NCI-H2107 (cell line): ENCODE data around the gene SYT9.

Experiments used
- DNase-seq: peaks from one replicate; lab custom pipeline; 2025; lab: John Stamatoyannopoulos, UW

Gene SYT9

DNA sequence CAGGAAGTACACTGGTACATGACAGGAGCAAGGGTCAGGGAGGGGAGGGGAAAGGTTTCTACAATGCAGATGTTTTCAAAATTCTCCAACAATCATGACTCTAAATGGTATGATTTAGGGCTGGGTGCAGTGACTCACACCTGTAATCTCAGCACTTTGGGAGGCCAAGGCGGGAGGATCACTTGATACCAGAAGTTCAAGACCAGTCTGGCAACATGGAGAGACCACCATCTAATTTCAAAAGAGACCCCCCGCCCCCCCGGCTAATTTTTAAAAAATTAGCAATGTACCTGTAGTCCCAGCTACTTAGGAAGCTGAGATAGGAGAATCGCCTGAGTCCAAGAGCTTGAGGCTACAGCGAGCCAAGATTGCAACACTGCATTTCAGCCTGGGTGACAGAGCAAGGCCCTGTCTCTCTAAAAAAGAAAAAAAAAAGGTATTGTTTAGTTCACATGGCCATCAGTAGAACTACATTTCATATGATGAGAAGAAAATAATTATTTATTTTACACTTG, 217.7 kb downstream of the SYT9 start:
- DNase-seq, result no peak

DNA sequence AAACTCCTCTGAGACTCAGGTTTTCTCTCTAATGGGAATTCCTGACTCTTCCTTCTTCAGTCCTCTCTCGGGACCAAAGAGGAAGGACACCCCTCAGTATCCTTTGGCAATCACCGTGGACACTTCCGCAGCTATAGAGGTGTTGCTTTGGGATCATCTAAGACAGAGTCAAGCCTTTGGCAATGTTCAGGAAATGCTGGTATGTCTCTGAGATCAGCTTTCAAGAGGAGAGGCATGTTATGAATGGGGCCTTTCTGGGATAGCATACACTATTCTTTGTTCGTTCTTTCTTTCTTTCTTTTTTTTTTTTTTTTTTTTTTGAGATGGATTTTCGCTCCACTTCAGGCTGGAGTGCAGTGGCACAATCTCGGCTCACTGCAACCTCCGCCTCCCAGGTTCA, 219.4 kb downstream of the SYT9 start:
- no peak for DNase-seq

DNA sequence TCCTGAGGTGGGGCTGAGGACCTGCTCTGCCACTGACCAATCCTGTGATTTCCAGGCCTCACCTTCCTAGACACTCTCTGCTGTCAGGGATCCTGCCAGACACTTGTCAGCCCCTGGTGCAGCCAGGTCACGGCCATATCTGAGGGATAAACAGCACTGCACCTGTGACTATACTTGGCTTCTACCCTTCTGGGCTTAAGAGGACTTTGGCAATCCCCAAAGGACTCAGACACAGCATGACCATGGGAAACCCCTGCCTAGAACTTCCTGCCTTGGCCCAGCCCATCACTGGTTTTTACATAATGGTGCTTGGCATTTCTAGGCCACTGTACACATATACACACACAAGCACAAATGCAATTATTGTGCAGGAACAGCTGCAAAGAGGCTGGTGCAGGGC, 222.0 kb downstream of the SYT9 start:
- DNase-seq, result no peak

DNA sequence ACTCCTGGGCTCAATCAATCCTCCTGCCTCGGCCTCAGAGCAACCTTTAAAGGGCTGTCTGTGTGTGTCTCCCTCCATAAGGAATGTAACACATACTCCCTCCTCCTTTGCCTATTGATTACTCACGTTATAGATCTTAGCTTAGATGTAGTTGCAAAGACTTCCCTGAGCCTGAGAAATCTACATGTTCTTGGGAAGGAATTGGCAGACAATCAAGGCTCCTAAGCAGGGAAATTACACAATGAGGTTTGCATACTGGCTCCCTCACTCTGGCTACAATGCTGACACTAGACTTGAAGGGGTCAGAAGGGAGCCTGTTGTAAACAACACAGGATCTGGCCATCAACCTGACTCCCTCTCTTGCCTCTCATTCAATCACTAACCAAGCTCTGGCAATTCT, 228.4 kb downstream of the SYT9 start:
- no peak for DNase-seq

GRCh38 chr11:7484131-7484530, 232.4 kb downstream of the SYT9 start:
- DNase-seq, result no peak

DNA sequence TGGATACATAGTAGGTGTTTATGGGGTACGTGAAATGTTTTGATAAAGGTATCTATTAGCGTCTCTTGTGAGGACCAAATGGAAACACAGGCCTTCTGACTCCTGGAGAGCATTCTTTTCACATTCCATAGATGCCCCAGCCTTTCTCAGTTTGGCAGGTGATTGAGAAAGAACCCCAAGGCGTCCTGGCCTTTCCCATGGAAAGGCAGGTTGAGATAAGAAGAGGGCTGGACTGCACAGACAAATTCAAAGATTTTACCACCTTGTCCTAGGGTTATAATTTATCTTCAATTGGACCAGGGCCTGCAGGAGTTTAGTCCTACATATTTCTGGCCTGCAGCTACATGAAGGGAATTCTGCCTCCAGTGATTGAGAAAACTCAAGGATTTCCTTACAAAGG, 232.9 kb downstream of the SYT9 start:
- DNase-seq, result no peak

DNA sequence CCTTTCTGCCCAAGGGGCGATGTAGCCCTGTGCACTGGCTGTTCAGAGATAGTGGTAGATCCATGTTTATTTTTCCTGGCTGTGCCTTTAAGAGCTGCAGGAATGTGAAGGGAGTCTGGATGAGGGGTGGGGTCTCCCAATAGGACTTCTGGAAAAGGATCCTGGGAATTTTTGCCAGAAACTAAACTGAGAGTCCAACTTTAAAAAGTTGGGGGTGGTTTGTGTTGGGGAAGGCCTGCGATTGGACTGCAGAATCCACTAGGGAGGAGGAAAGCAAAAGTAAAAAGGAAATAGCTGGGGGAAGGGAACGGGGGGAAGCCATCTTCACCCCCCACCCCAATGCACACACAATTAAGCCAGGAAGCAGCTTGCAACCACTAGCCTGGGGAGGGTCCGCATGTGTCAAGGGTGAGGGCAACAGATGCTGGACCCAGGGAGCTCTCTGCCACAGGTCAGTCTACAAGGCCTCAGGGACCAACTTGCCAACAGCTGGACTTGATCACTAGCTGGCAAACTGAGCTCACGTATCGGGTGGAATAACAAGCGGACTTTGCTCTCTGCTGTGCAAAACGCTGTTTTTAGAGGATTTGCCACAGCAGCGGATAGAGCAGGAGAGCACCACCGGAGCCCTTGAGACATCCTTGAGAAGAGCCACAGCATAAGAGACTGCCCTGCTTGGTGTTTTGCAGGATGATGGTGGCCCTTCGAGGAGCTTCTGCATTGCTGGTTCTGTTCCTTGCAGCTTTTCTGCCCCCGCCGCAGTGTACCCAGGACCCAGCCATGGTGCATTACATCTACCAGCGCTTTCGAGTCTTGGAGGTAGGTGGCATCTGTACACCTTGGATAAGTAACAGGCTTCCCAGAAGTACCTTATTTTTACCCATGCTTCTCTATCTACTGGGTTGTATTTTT, 233.7 kb downstream of the SYT9 start, which contains the start of gene OLFML1:
TSS of gene OLFML1 (plus strand) at position 321 of the 912 bp plus-strand sequence. CDS start at position 691, 370 bp downstream.
- no peak for DNase-seq

- no peak for DNase-seq
Observed at GRCh38 chr11:7486098-7486780, 234.5 kb downstream of the SYT9 start.

DNA sequence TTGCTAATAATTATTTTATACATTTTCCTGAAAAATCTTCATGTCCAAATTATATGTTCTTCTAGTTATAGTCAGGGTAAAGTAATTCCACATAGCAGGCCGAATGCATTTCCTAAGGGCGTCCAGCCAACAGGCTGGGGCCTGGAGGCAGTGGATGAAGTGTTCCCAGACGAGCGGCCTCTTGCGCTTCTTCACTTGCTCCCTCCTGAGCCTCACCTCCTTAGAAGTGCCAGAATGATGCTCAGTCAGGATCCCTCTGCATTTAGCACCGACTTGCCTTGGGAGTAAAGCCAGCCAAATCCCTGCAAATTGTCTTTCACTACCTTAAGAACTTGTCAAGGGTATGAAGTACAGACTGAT, 235.1 kb downstream of the SYT9 start:
- no peak for DNase-seq

DNA sequence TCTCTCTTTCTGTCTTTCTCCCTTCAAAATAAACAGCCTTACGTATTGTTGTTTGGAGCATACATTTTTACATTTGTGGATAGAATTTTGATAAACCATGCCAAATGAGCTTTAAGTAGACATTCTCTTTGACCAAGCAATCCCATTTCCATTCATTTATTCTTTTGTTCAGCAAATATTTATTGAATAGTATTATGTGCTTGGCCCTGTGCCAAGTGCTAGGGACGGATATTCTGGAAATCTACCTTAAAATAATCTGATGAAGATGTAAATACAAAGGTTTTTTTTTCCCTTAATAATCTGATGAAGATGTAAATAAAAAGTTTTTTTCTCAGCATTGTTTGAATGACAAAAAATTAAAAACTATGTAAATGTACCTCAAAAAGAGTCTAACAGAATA, 235.7 kb downstream of the SYT9 start:
- no peak for DNase-seq

- DNase-seq, result no peak
Observed at GRCh38 chr11:7488681-7489080, 237.0 kb downstream of the SYT9 start.

DNA sequence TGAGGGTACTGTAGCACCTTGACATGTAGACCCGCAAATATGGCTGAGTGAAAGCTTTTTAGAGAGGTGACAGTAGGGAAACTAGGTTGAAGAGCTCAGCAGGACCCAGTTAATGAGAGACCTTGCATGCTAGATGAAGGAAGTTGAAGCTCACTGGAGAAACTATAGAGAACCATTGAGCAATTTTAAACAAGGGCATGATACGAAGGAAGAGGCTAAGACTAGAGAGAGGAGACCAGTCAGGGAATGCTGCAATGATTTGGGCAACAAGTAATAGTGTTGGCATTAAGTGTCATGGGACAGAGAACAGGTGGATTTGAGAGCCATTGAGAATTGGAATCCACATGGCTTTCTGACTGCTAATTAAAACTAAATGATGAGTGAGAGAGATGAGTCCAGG, 237.7 kb downstream of the SYT9 start:
- no peak for DNase-seq

DNA sequence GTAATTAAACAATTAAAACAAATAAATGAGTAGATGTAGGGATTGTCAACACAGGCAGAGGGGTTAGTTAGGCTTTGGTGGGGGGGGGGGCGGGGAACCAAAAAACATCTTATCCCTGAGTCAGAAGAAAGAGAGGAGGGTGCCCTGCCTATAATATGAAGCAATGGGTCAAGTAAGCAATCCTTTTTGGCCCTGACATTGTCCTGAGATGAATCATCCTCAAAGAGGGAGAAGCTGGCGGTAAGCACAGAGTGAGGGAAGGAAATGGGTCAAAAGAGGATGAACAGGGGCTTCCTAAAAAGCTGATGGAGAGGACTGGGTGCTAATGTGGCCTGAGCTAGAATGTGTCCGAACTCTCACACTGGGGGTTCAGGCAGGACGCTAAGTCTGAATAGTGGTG, 238.3 kb downstream of the SYT9 start:
- no peak for DNase-seq

GRCh38 chr11:7490535-7490934, 238.8 kb downstream of the SYT9 start:
- no peak for DNase-seq

DNA sequence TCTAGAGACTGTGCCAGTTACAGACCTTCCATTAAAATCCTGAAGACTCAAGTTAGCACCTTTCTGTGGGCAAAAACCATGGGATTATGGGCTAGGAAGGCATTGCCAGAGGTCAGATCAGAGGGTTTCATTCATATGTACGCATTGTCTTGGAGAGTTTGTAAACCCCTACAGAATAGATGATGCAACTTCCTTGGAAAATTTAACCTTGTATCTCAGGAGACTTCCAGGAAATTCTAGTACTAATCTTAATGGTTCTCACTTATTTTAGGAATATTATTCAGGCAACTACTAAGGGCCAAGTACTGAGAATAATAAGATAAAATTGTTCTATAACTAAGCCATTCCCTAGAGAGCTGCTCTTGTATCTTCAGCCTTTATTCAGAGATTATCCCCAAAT, 240.5 kb downstream of the SYT9 start:
- DNase-seq, result no peak

GRCh38 chr11:7493670-7494069, 242.0 kb downstream of the SYT9 start:
- no peak for DNase-seq

GRCh38 chr11:7494086-7494745, 242.5 kb downstream of the SYT9 start:
- no peak for DNase-seq

- DNase-seq, result no peak
Observed at GRCh38 chr11:7495882-7496551, 244.3 kb downstream of the SYT9 start.

DNA sequence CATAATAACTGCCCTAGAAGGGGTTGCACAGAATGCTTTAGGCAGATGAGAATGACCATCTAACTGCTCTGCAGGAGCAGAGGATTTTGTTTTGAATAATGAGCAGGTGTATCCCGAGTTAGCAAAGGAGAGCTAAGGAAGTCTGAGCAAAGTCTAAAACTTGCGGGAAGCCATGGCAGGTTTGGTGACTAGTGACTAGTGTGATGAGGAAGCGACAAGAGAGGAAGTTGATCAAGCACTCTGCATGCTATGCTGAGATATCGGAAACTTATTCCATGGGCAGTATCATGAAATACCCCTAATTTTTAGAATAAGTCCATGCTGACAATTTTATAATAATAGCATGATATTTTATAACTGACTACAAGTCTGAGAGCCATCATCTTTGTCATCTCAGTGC, 246.5 kb downstream of the SYT9 start:
- DNase-seq, result no peak

DNA sequence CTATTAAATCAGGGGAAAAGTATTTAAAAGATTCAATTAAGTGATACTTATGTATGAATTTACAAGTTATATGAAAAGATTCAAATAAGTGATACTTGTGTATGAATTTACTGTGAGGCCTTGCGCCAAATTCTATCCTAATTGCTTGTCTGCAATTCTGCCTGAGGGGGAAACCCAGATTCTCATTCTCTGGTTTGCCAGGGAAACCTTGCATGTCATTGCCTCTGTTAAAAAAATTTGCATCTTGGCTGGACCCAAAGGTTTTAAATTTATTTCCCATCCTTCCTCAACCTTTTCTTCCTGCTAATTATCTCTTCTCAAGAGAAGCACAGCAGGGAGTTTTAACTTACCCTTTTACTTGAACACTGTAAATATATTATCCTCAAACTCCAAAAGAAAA, 247.4 kb downstream of the SYT9 start:
- no peak for DNase-seq

DNA sequence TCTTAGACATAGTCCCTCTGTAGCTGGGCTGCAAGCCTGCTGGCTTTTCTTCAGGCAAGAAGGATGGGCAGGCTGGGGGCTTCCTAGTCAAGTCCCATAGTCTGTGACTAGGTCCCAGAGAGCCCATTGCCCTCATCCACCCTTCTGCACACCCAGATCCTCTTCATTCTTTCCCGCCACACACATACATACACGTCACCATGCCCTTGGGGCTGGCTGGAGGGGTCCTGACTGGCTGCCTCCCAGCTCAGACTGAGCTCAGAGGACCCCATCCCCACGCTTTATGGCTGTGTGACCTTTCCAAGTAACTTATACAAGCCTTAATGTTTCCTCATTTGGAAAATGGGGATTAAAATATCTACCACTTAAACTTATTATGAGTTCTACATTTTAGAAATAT, 248.5 kb downstream of the SYT9 start:
- DNase-seq, result no peak

DNA sequence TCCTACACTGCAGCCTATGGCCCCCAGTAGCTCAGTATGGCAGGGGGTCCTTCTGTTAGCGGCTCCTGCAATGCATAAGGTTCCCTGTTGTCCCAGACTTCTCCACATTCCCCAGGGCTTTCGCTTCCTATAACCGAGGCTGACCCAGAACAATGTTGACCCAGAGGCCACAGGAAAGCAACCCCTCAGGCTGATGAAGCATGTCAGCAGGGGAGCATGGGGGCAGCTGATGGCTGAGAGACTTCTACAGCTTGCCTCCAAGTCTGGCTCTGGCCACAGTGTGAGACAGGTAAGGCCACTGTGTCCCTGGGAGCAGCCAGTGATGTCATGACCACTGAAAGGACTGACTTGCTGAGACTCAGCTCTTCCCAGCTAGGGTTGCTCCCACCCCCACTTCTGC, 249.5 kb downstream of the SYT9 start:
- no peak for DNase-seq
